Measurements from ENCODE around the gene PDE4D. TPM values are rescaled to one million over a fixed set of nuclear protein-coding genes. Genes with fewer than 3 reads are reported as not detected.
"Not testable (repeated sequence)": the region's sequence is repeated elsewhere in the genome, so short reads cannot be mapped to it uniquely, and the experiment has no call there.

The PDE4D gene
- total RNA-seq, 1 donor from 2014 or later: 35.1 TPM

GRCh38 chr5:59007460-59008063 lies 886.0 kb downstream of the PDE4D start:
- intact Hi-C loops (cut with micrococcal nuclease): loop anchor here (10.0 kb wide), 1 partner anchor 113 kb away; no protein-coding TSS in a partner anchor
- ATAC-seq (no peak), DNase-seq (no peak)

DNA sequence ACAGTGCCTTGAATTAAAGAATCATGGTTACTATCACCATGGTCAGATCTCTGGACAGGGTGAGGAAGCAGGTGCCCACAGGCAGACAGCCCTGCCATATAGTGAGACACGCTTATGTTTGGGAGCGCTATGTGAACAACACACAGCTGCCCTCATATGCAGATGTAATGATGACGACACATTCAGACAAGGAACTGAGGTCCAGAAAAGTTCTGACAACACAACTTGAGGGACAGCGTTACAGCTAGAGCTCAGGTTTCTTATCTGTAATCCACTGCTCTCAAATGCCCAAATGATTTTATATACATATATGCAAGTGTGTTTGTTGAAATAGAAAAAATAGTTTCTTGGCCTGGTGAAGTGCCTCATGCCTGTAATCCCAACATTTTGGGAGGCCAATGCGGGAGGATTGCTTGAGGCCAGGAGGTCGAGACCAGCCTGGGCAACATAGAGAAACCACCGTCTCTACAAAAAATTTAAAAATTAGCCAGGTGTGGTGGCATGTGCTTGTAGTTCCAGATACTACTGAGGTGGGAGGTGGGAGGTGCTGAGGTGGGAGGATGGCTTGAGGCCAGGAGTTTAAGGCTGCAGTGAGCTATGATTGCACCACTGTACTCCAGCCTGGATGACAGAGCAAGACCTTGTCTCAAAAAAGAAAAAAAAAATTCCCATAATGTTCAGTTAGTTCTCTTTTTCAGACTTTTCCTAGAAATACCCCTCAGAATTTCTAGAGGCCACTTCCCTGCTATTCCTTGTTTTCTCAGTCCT lies 887.4 kb downstream of the PDE4D start:
- ATAC-seq (peak; percentile 40), DNase-seq (no peak)
- intact Hi-C loops (cut with micrococcal nuclease): loop anchor here (10.0 kb wide), 1 partner anchor 111 kb away; no protein-coding TSS in a partner anchor

- intact Hi-C loops (cut with micrococcal nuclease): loop anchor here (10.0 kb wide), 1 partner anchor 109 kb away; no protein-coding TSS in a partner anchor
- no peak for ATAC-seq
- DNase-seq: no peak
These were observed 889.9 kb downstream of the PDE4D start for GRCh38 chr5:59003641-59004040.

DNA sequence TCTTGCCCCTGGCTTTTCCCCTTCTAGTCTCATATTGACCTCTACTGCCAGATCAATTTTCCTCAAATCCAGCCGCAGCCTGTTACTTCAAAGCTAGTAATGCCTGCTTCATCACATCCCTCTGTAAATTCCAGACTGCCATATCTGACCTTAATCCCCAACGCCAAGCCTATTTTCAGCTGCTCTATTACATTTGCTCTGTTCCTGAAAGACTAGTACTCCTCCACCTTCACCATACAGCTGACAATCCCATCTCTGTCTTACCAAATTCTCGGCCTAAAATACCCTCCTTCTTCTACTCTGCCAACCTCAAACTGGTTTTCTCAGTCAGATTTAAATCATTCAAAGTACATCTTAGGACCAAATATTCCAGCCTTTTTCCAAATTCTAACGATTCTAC lies 890.4 kb downstream of the PDE4D start:
- intact Hi-C loops (cut with micrococcal nuclease): loop anchor here (10.0 kb wide), 1 partner anchor 108 kb away; no protein-coding TSS in a partner anchor
- DNase-seq (no peak), ATAC-seq (peak; percentile 22)

GRCh38 chr5:59002162-59002825 lies 891.2 kb downstream of the PDE4D start:
- no peak for DNase-seq
- intact Hi-C loops (cut with micrococcal nuclease): loop anchor here (10.0 kb wide), 1 partner anchor 107 kb away; no protein-coding TSS in a partner anchor
- peak; percentile 51 for ATAC-seq

GRCh38 chr5:59001716-59002115 lies 891.8 kb downstream of the PDE4D start:
- ATAC-seq (no peak), DNase-seq (no peak)
- intact Hi-C loops (cut with micrococcal nuclease): loop anchor here (10.0 kb wide), 1 partner anchor 107 kb away; no protein-coding TSS in a partner anchor

- no peak for DNase-seq
These were observed 892.4 kb downstream of the PDE4D start for GRCh38 chr5:59001154-59001553.

GRCh38 chr5:59000211-59000610 lies 893.3 kb downstream of the PDE4D start:
- ATAC-seq (no peak), DNase-seq (no peak)
- intact Hi-C loops (cut with micrococcal nuclease): loop anchor here (10.0 kb wide), 1 partner anchor 105 kb away; no protein-coding TSS in a partner anchor

More at GRCh38 chr5:59001154-59001553, 892.4 kb downstream of the PDE4D start:
- ATAC-seq: peak; percentile 74
- intact Hi-C loops (cut with micrococcal nuclease): loop anchor here (10.0 kb wide), 1 partner anchor 106 kb away; no protein-coding TSS in a partner anchor

- DNase-seq (no peak), ATAC-seq (no peak)
- intact Hi-C loops (cut with micrococcal nuclease): loop anchor here (10.0 kb wide), 1 partner anchor 105 kb away; no protein-coding TSS in a partner anchor
These were observed 893.7 kb downstream of the PDE4D start for GRCh38 chr5:58999804-59000203.

GRCh38 chr5:58998544-58998943 lies 895.0 kb downstream of the PDE4D start:
- intact Hi-C loops (cut with micrococcal nuclease): no loop called here
- ATAC-seq (no peak), DNase-seq (no peak)

DNA sequence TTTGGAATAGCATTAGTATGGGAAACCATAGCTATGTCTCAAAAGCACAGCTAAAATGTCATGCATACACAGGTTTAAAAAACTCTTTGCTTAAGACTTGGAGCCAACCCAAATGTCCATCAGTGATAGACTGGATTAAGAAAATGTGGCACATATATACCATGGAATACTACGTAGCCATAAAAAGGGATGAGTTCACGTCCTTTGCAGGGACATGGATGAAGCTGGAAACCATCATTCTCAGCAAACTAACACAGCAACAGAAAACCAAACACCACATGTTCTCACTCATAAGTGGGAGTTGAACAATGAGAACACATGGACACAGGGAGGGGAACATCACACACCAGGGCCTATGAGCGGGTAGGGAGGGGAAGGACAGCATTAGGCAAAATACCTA lies 897.7 kb downstream of the PDE4D start:
- DNase-seq; ATAC-seq; intact Hi-C loops (cut with micrococcal nuclease): not testable (repeated sequence)

DNA sequence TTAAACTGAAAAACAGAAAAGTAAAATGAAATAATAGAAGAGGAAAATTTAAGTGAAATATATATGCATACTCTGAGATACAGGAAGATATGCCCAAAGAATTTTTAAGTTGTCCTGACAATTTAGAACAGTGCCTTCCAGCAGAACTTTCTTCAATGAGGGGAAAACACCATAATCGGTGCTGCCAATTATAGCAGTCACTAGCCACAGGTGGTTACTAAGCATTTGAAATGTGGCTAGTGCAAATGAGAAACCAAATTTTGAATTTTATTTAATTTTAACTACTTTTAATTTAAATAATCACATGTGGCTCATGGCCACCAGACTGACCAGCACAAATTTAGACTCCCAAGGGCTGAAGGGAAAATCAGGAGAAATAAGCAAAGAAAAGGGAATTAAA lies 900.1 kb downstream of the PDE4D start:
- DNase-seq (no peak), ATAC-seq (no peak)
- intact Hi-C loops (cut with micrococcal nuclease): no loop called here

- intact Hi-C loops (cut with micrococcal nuclease): no loop called here
- DNase-seq (no peak), ATAC-seq (no peak)
These were observed 904.6 kb downstream of the PDE4D start for GRCh38 chr5:58988938-58989337.

GRCh38 chr5:58987193-58987592 lies 906.3 kb downstream of the PDE4D start:
- DNase-seq: no peak
- intact Hi-C loops (cut with micrococcal nuclease): no loop called here
- no peak for ATAC-seq

- intact Hi-C loops (cut with micrococcal nuclease): no loop called here
- ATAC-seq: peak; percentile 23
- no peak for DNase-seq
These were observed 907.2 kb downstream of the PDE4D start for GRCh38 chr5:58986281-58986680.

GRCh38 chr5:58985759-58986158 lies 907.8 kb downstream of the PDE4D start:
- ATAC-seq: peak; percentile 27
- no peak for DNase-seq
- intact Hi-C loops (cut with micrococcal nuclease): no loop called here

- intact Hi-C loops (cut with micrococcal nuclease): no loop called here
- no peak for DNase-seq
- ATAC-seq: no peak
These were observed 908.2 kb downstream of the PDE4D start for GRCh38 chr5:58985311-58985710.

DNA sequence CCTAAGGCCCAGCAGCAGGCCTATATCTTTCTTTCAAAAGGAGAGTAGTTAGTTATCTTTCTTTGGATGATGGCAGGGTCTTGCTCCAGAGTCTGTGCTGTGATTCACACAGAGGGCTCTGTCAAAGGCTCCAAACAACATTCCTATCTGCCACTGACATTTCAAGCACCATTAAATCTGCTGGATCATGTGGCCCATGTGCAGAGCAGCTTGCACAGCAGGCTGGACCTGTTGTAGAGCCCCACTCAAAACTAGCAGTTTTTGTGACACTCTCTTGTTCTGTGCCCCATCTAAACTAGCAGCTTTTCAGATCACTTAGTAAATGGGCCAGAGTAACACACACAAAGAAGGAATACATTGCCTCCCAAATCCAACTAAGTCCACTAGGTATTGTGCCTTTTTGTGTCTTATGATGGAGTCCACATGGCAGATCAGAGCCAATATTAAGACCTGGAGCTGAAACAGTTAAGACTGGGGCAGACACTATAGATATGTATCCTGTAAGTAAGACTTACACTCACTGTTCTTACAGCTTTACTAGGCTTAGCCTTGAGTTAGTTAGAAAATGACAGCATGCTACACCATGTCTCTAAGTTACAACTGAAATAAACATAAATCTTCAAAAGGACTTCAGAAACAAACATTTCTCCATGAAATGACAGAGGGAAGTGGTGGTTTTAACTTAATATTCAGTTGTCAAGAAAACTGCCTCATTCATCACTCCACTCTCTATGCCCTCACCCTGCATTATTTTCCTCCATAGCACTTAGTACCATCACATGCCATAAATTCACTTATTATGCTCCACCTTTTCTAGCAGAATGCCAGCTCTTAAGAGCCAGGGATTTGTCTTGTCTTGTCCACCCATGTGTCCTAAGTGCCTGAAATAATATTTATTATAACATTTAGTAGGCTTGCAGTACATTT lies 909.7 kb downstream of the PDE4D start:
- ATAC-seq (peak; percentile 41), DNase-seq (no peak)
- intact Hi-C loops (cut with micrococcal nuclease): no loop called here

DNA sequence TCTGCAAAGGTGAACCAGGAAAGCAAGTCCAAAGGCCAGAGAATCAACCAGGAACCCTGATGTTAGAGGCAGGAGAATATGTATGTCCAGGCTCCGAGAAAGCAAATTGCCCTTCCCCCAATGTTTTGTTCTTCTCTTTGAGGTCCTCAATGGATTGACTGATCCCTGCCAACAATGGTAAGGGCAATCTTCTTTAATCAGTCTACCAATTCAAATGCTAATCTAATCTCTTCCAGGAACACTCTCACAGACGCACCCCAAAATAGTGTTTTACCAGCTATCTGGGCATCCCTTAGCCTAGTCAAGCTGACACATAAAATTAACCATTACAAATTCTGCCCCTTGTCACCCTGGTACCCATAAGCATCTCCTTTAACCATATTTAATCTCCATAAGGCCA lies 912.6 kb downstream of the PDE4D start:
- ATAC-seq: no peak

More for the DNA sequence above, 912.6 kb downstream of the PDE4D start:
- no peak for DNase-seq
- intact Hi-C loops (cut with micrococcal nuclease): no loop called here

Measured in left ventricle myocardium superior (tissue), 1 donor.